Activated CD4-positive, alpha-beta T cell treated with anti-CD3 and anti-CD28 coated beads, Interleukin-2, amount 10 ng/mL, durations not matched to agents 24 days and 14 days (primary cell): Measurements from ENCODE around the gene RNF144A. TPM values are rescaled to one million over a fixed set of nuclear protein-coding genes. Genes with fewer than 3 reads are reported as not detected.
"Not testable (repeated sequence)": the region's sequence is repeated elsewhere in the genome, so short reads cannot be mapped to it uniquely, and the experiment has no call there.

Experiments used
- DNase-seq: peaks from one replicate; pipeline ENCODE4 v3.0.0; 2022
- H3K27ac Mint-ChIP-seq: one replicate; pipeline ENCODE4 v1.8.0; 2022; ENCODE audit warnings: mild to moderate bottlenecking, mixed read lengths
- H3K27me3 Mint-ChIP-seq: one replicate; pipeline ENCODE4 v1.8.0; 2022; ENCODE audit warnings: mixed read lengths
- H3K36me3 Mint-ChIP-seq: one replicate; pipeline ENCODE4 v1.8.0; 2022; ENCODE audit warnings: low read depth, mild to moderate bottlenecking, mixed read lengths
- H3K4me1 Mint-ChIP-seq: one replicate; pipeline ENCODE4 v1.8.0; 2021; ENCODE audit warnings: mixed read lengths
- H3K4me3 Mint-ChIP-seq: one replicate; pipeline ENCODE4 v1.8.0; 2022; ENCODE audit warnings: mild to moderate bottlenecking, moderate library complexity, mixed read lengths
- H3K9me3 Mint-ChIP-seq: one replicate; pipeline ENCODE4 v1.8.0; 2021; ENCODE audit warnings: mixed read lengths
- intact Hi-C: fragments of 100-400 bp; cut with micrococcal nuclease; formaldehyde crosslinking; loops from one replicate; pipeline ENCODE4 v1.15.1; 2023
- total RNA-seq: library from RNA; stranded (reverse); gene quantifications from 2 replicates; pipeline ENCODE4 v1.2.3, GENCODE V29; 2022

RNF144A gene
- total RNA-seq, 1 donor from 2014 or later: 23.0 TPM

- Mint-ChIP-seq H3K4me3 (no peak overlapping the region), H3K27ac (no peak overlapping the region), H3K36me3 (peaks cover 53% of the 10 kb centered on the region), H3K4me1 (peaks cover 18% of the 10 kb centered on the region), H3K9me3 (no peaks in the 10 kb centered on the region), H3K27me3 (no peaks in the 10 kb centered on the region)
- intact Hi-C loops: no loop called here
- DNase-seq: no peak
These were observed 29.4 kb upstream of the RNF144A start for GRCh38 chr2:6887751-6888192.

DNA sequence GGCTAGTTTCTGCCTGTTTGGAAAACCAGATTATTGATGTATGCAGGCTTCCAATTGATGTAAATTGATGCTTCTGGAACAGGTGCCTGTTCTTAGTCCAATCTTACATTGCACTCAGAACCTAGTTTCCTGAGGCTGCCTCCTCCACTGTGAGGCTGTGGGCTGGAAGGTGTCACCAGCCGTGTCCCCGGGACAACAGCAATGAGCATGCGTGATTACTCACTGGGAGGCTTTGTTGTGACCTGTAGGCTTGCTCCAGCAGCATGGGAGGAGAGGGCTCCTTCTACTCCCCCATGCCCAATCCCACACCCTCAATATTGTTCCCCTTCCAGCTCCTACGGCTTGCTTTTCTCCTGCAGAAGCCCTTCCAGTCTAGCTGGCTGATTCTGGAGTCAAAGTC is 28.5 kb upstream of the RNF144A start:
- no peaks in the 10 kb centered on the region for H3K9me3 Mint-ChIP-seq
- peaks cover 51% of the 10 kb centered on the region for H3K36me3 Mint-ChIP-seq
- H3K27me3 Mint-ChIP-seq: no peaks in the 10 kb centered on the region
- intact Hi-C loops: no loop called here
- H3K4me3 Mint-ChIP-seq: no peak overlapping the region
- H3K4me1 Mint-ChIP-seq: peaks cover 18% of the 10 kb centered on the region
- DNase-seq: no peak
- H3K27ac Mint-ChIP-seq: peak overlapping the region; percentile 43

DNA sequence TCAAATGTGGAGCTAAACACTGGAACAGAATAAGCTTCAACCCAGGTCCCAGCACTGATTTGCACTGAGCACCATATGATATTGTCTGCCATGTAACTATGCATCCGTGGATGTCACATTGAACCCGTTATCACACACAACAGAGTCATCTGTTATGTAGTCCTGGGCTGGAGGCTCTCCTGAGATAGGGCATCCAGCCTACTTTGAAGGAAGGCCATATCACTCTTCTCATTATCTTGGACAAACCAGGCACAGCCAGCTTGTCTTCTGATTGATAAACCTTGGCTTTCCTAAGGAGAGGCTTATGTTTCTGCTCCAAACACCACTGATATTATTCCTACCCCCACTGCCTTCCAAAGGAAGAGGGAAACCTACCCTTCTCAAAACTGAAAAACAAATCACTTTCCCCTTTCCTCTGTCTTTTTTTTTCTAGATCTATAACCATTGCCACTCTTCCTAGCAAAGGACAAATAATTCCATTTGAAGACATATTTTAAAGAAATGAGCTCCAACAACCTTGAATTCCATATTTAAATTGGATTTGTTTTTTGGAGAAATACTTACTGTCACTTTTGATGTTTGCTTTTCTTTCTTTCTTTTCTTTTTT is 23.2 kb upstream of the RNF144A start:
- Mint-ChIP-seq H3K4me3 (no peak overlapping the region), H3K9me3 (no peaks in the 10 kb centered on the region), H3K27ac (no peak overlapping the region), H3K27me3 (no peaks in the 10 kb centered on the region), H3K36me3 (peaks cover 51% of the 10 kb centered on the region), H3K4me1 (peaks cover 13% of the 10 kb centered on the region)
- no peak for DNase-seq
- intact Hi-C loops: no loop called here

DNA sequence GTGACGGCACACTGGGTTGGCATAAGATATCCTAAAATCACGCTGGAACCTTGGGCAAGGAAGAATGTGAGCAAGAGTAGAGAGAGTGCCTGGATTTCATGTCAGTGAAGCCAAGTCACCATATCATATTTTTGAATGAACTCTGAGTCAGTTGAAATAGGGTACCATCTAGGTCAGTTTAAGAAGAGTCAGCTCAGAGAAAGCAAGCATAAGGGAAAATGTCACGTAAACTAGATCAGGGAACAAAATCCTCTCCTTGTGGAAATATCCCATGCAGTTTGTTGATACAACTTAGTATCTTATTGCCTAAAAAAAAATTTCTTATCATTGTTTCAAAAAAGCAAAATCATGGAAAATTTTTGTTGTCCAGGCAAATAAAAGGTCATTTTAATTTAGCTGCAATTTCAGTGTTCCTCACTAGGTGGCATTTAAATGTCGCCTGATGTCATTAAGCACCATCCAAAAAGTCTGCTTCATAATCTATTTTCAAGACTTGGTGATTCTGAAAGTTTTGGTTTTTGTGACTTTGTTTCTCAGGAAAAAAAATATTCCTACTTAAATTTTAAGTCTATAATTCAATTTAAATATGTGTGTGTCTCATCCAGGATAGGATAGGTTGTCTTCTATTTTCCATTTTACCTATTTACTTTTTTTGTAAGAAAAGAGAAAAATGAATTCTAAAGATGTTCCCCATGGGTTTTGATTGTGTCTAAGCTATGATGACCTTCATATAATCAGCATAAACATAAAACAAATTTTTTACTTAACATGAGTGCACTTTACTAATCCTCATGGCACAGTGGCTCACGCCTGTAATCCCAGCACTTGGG is 20.1 kb upstream of the RNF144A start:
- Mint-ChIP-seq H3K4me1 (peaks cover 17% of the 10 kb centered on the region), H3K4me3 (no peak overlapping the region), H3K9me3 (peaks cover 10% of the 10 kb centered on the region), H3K27ac (peak overlapping the region; percentile 21), H3K36me3 (peaks cover 69% of the 10 kb centered on the region), H3K27me3 (no peaks in the 10 kb centered on the region)
- DNase-seq: no peak
- intact Hi-C loops: loop anchor here (1.0 to 2.0 kb wide), 4 partner anchors 16 to 188 kb away; no protein-coding TSS in a partner anchor

- H3K4me1 Mint-ChIP-seq: peaks cover 25% of the 10 kb centered on the region
- not testable (repeated sequence) for H3K27ac Mint-ChIP-seq, H3K27me3 Mint-ChIP-seq, DNase-seq, H3K4me3 Mint-ChIP-seq
- peaks cover 23% of the 10 kb centered on the region for H3K9me3 Mint-ChIP-seq
- peaks cover 72% of the 10 kb centered on the region for H3K36me3 Mint-ChIP-seq
- intact Hi-C loops: loop anchor here (10.0 kb wide), 1 partner anchor 1402 kb away; no protein-coding TSS in a partner anchor
These were observed 14.6 kb upstream of the RNF144A start for GRCh38 chr2:6902581-6902980.

DNA sequence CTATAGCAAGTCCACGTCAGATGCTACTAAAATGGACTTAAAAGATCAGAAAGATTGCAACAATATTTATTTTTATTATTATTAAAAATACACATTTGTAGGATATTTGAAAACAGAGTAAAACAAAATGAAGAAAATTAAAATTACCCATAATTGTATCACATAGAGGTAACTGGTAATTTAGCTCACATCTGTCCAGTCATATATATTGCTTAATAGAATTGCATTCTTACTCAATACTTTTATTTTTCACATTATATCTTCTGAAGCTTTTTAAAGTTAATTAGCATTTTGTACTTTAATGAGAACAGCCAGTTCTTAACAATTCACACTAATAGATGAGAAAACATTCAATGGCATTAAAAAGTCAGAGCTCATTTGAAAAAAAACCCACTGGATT is 11.5 kb upstream of the RNF144A start:
- Mint-ChIP-seq H3K4me1 (peaks cover 48% of the 10 kb centered on the region), H3K4me3 (no peak overlapping the region), H3K9me3 (peaks cover 23% of the 10 kb centered on the region), H3K27ac (no peak overlapping the region), H3K27me3 (no peaks in the 10 kb centered on the region), H3K36me3 (peaks cover 66% of the 10 kb centered on the region)
- intact Hi-C loops: loop anchor here (5.0 to 10.0 kb wide), 2 partner anchors 42 to 1399 kb away; no protein-coding TSS in a partner anchor
- DNase-seq: no peak

- H3K4me1 Mint-ChIP-seq: peaks cover 54% of the 10 kb centered on the region
These were observed 11.0 kb upstream of the RNF144A start for GRCh38 chr2:6906165-6906741.

GRCh38 chr2:6908291-6908690 is 8.9 kb upstream of the RNF144A start:
- H3K4me3 Mint-ChIP-seq: peak overlapping the region; percentile 81
- peaks cover 68% of the 10 kb centered on the region for H3K4me1 Mint-ChIP-seq
- H3K27me3 Mint-ChIP-seq: no peaks in the 10 kb centered on the region
- peaks cover 47% of the 10 kb centered on the region for H3K36me3 Mint-ChIP-seq
- H3K27ac Mint-ChIP-seq: peak overlapping the region; percentile 91
- H3K9me3 Mint-ChIP-seq: peaks cover 4% of the 10 kb centered on the region
- intact Hi-C loops: loop anchor here (2.0 to 10.0 kb wide), 3 partner anchors 39 to 1397 kb away; no protein-coding TSS in a partner anchor
- no peak for DNase-seq

More at GRCh38 chr2:6906165-6906741, 11.0 kb upstream of the RNF144A start:
- no peak for DNase-seq
- Mint-ChIP-seq H3K36me3 (peaks cover 62% of the 10 kb centered on the region), H3K4me3 (no peak overlapping the region), H3K27me3 (no peaks in the 10 kb centered on the region), H3K9me3 (peaks cover 21% of the 10 kb centered on the region), H3K27ac (peak overlapping the region; percentile 64)
- intact Hi-C loops: loop anchor here (5.0 to 10.0 kb wide), 2 partner anchors 41 to 1399 kb away; no protein-coding TSS in a partner anchor

- peaks cover 35% of the 10 kb centered on the region for H3K36me3 Mint-ChIP-seq
- peaks cover 78% of the 10 kb centered on the region for H3K4me1 Mint-ChIP-seq
These were observed 7.5 kb upstream of the RNF144A start for GRCh38 chr2:6909431-6910385.

GRCh38 chr2:6911721-6912120 is 5.5 kb upstream of the RNF144A start:
- Mint-ChIP-seq H3K27ac (peak overlapping the region; percentile 87), H3K27me3 (peaks cover 3% of the 10 kb centered on the region), H3K36me3 (peaks cover 28% of the 10 kb centered on the region), H3K4me3 (peak overlapping the region; percentile 81), H3K4me1 (peaks cover 82% of the 10 kb centered on the region), H3K9me3 (no peaks in the 10 kb centered on the region)
- DNase-seq: no peak
- intact Hi-C loops: loop anchor here (2.0 kb wide), 2 partner anchors 15 to 29 kb away; no protein-coding TSS in a partner anchor

More at GRCh38 chr2:6909431-6910385, 7.5 kb upstream of the RNF144A start:
- peak overlapping the region; percentile 91 for H3K27ac Mint-ChIP-seq
- no peaks in the 10 kb centered on the region for H3K9me3 Mint-ChIP-seq
- peak; percentile 91 for DNase-seq
- peaks cover under 1% of the 10 kb centered on the region for H3K27me3 Mint-ChIP-seq
- intact Hi-C loops: loop anchor here (2.0 to 10.0 kb wide), 3 partner anchors 38 to 1395 kb away; no protein-coding TSS in a partner anchor
- peak overlapping the region; percentile 81 for H3K4me3 Mint-ChIP-seq

DNA sequence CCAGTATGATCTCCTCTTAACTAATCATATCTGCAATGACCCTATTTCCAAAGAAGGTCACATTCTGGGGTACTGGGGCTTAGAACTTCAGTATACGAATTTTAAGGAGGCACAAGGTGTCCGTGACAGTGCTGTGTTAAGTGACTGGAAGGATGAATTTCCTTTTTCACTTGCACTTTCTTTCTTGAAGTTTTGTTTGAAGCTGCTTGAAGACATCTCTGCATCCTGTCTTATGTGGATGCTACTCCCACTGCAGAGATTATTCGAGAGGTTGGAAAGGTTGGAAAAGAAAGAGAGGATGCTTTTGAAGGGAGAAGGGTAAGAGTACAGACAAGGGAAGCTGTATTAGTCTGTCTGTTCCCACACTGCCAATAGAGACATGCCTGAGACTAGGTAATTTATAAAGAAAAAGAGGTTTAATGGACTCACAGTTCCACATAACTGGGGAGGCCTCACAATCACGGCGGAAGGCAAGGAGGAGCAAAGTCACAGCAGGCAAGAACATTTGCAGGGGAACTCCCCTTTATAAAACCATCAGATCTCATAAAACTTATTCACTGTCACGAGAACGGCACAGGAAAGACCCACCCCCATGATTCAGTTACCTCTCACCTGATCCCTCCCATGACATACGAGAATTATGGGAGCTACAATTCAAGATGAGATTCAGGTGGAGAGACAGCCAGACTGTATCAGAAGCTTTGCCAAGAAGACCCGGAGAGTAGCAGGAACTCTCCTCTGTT is 3.6 kb upstream of the RNF144A start:
- intact Hi-C loops: loop anchor here (2.0 kb wide), 2 partner anchors 17 to 31 kb away; no protein-coding TSS in a partner anchor
- Mint-ChIP-seq H3K27ac (peak overlapping the region; percentile 90), H3K4me3 (peak overlapping the region; percentile 81), H3K9me3 (no peaks in the 10 kb centered on the region), H3K27me3 (peaks cover 3% of the 10 kb centered on the region), H3K36me3 (peaks cover 14% of the 10 kb centered on the region), H3K4me1 (peaks cover 71% of the 10 kb centered on the region)
- peak; percentile 83 for DNase-seq

- peak; percentile 60 for DNase-seq
- peak overlapping the region; percentile 46 for H3K4me3 Mint-ChIP-seq
- H3K27me3 Mint-ChIP-seq: peaks cover 3% of the 10 kb centered on the region
- H3K9me3 Mint-ChIP-seq: no peaks in the 10 kb centered on the region
- intact Hi-C loops: loop anchor here (5.0 kb wide), 1 partner anchor 97 kb away; no protein-coding TSS in a partner anchor
- H3K36me3 Mint-ChIP-seq: peaks cover 15% of the 10 kb centered on the region
- H3K4me1 Mint-ChIP-seq: peaks cover 68% of the 10 kb centered on the region
- H3K27ac Mint-ChIP-seq: peak overlapping the region; percentile 72
These were observed 2.4 kb upstream of the RNF144A start for GRCh38 chr2:6914828-6915227.
